Activated CD4-positive, alpha-beta T cell treated with anti-CD3 and anti-CD28 coated beads for 24 hours (primary cell): Measurements from ENCODE around the gene SSUH2.
"Not testable (repeated sequence)": the region's sequence is repeated elsewhere in the genome, so short reads cannot be mapped to it uniquely, and the experiment has no call there.

Experiments
- DNase-seq, 2 donors: peaks; one replicate each; pipeline ENCODE4 v3.0.0-alpha.2; 2020; ENCODE audit warnings: low read depth in 2 of 2

SSUH2 gene

DNA sequence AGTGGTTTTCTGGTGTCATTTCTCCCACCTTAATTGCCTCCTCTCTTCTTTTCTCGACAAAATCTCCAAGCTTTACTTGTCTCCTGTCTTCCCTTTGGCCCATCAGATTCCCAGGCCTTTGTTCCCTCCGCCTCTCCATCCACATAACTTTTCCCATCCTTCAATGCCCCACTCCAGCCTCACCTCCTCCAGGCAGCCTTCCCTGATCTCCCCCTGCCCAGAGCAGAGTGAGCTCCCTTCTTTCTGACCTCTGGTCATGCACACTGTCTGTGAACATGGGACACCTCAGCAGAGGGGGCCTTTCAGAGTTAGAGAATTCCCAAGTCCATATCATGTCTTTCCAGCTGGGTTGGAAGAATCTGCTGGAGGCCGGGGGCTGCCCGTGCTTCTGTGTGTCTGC lies 14.6 kb upstream of the SSUH2 start:
- DNase-seq: no peak

DNA sequence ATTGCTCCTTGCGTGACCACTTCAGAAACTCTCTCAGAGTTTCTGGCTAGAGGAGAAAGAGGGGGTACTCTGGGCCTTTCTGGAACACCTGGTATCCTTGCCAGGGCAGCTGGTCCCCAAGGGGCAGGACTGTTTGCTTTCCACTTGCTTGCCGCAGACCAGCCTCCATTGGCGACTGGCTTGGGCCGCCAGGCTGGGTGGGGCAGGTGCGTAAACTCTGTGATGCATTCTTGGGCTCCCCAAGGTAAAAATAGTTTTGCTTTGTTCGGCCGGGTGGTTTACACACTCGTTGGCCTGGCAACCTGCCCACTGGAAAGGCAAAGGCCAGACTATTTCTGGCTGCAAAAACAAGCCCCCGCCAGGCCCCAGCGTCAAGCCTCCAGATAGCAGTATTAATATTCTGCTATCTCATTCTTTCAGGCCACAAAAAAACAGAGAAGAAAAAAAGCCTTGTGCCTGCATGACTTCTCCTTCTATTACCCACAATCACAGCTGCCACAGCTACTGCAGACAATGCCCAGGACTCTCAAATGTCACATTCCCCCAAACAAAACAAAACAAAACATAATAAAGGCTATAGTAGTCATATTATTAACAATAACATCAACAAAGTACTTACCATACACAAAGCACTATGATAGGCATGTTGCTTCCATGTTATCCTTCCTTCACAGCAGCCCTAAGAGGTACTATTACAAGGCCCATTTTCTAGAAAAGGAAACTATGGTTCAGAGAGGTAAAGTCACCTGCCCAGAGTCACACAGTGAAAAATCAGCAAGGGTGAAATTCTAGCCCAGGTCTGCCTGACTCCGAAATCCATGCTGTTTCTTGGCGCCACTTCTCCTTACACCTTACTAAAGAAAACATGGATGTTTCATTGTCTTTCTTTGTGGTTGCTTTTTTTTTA lies 14.0 kb upstream of the SSUH2 start:
- no peak for DNase-seq

DNA sequence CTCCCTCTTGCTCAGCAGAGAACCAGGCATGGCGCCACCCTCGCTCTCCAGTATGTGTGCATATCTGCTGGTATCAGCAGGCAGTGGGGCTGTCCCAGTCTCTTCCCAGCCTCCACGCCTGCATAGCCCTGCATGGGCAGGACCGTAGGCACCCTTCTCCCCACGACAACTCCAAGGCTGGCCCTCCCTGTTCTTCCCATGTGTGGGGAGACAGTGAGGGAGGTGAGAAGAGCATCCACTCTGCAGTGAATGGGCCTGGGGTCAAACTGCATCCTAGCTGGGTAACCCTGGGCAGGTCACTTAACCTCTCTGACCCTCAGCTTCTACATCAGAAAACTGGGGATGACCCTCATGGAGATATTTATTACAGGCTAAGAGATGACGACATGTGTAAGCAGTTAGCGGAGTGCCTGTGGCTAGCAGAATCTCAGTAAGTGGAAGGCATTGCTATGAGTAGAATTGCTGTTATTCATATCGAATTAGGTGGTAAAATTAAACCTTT lies 13.3 kb upstream of the SSUH2 start:
- no peak for DNase-seq

DNA sequence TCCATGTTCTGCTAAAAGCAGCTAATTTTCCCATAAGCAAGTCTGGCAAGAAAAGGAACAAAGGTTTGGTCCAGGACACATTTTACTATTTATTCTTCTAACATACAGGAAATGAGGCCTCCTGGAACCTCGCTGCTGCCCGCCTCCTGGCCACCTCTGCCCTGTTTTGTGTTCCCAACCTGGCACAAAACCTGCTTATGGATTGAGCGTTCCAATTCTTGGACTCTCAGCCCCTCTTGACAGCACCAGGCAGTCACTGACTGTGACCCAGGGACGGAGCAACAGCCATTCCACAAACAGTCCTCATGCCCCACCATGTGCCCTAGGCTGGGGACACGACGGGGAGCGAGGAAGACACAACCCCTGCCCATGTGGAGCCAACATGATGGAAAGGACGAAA lies 11.6 kb upstream of the SSUH2 start:
- no peak for DNase-seq

DNA sequence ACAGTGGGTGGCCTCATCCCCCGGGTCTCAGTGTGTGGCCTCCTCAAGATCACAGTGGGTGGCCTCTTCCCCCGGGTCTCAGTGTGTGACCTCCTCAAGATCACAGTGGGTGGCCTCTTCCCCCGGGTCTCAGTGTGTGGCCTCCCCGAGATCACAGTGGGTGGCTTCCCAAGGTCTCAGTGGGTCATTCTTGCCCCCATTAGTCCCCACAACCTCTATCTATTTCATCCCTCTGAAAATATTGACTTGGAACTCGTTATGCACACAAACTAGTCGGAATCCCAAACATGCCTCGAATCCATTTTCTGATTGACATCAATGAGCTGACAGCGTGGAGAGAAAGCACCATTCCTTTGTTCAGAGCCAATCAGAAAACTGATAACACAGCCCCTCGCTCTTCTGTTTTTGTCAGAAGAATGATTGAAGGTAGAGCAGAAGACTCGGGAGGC lies 10.8 kb upstream of the SSUH2 start:
- DNase-seq: no peak

DNA sequence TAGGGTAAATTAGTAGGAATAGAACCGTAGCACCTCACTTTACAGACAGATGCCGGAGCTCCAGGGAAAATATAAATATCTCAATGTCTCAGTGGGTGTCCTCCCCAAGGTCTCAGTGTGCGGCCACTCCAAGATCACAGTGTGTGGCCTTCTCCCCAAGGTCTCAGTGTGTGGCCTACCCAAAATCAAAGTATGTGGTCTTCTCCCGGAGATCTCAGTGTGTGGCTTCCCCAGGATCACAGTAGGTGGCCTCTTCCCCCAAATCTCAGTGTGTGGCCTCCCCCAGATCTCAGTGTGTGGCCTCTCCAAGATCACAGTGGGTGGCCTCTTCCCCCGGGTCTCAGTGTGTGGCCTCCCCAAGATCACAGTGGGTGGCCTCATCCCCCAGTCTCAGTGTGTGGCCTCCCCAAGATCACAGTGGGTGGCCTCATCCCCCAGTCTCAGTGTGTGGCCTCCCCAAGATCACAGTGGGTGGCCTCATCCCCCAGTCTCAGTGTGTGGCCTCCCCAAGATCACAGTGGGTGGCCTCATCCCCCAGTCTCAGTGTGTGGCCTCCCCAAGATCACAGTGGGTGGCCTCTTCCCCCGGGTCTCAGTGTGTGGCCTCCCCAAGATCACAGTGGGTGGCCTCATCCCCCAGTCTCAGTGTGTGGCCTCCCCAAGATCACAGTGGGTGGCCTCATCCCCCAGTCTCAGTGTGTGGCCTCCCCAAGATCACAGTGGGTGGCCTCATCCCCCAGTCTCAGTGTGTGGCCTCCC lies 10.2 kb upstream of the SSUH2 start:
- DNase-seq: not testable (repeated sequence)

DNA sequence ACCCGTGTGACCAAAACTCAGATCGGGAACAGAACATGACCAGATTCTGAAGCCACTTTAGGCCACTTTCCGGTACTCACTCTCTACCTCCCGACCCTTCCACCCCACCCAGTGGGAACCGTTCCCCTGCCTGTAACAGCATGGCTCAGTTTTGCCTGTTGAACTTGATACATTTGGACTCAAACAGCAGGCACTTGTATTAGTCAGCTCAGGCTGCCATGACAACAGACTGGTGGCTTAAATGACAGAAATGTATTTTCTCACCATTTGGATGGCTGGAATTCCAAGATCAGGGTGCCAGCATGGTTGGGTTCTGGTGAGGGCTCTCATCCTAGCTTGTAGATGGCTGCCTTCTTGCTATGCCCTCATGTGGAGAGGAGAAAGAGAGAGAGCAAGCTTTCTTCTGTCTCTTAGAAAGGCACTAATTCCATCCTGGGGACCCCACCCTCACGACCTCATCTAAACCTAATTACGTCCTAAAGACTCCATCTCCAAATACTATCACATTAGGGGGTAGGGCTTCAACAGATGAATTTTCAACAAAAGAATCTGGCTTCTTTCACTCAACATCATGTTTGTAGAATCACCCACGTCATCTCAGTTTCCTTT lies 9.3 kb upstream of the SSUH2 start:
- DNase-seq: no peak

DNA sequence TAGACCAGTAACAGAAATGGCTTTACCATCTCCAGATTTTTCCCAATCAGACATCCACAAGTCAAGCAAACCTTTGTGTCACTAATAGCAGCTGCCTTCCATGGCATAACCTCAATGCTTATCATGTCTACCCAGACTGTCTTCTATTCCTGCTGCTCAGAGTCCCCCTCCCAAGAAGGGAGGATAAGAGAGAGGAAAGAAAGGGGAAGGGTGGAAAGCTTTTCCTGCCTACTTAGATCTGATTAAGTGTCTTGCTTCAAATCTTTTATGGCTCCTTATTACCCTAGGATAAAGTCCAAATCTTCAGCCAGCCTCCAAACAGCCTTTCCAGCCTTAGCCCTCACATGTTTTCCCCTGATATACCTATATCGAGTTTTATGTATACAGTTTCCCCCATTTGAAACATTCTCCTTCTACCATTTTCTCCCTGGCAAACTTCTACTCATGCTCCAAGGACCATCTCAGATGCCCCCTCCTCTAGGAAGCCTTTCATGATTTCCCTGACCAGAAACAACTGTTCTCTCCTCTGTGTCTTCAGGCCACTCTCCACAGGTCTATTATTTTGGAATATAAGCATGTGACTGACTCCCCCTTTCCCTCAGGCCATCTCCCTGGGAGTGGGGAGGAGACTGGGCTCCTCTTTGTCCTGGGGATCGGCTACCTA lies 7.9 kb upstream of the SSUH2 start:
- no peak for DNase-seq

DNA sequence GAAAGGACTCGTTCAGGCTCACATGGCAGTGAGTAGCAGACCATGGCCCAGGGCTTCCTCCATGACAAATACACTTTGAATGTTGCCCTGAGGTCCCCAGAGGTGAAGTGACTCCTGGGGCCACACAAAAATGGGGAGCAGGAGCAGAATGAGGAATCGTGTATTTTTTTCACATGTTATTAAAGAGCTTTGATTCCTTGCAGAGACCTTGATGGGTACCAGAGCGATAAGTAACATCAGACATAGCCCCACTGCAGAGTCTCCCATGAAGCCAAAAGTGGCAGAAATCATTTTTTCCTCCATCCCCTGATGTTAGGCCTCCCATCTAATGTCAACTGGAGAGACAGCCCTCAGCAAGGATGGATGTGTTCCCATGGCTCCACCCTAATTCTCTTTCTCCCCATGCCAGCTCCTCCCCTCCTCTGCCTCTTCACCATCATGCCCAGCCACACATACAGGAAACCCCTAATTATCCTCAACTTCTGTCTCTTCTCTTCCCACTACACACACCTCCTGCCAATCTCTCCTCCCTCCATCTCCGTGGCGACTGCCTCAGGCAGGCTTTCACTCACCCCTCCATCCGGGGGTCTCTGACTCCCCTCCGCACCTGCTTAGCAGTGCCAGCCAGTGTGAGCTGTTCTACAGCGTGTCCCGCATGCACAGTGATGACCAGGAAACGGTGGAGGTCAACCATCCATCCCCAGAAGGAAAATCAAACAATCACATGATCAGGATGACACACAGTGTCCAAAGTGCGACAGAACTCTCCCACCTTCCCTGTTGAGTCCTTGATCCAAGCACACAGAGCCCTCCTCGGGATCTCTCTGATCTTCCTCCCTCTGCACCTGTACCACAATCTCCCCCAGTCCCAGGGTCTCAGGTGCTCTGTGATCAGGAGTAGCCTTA lies 7.1 kb upstream of the SSUH2 start:
- no peak for DNase-seq

DNA sequence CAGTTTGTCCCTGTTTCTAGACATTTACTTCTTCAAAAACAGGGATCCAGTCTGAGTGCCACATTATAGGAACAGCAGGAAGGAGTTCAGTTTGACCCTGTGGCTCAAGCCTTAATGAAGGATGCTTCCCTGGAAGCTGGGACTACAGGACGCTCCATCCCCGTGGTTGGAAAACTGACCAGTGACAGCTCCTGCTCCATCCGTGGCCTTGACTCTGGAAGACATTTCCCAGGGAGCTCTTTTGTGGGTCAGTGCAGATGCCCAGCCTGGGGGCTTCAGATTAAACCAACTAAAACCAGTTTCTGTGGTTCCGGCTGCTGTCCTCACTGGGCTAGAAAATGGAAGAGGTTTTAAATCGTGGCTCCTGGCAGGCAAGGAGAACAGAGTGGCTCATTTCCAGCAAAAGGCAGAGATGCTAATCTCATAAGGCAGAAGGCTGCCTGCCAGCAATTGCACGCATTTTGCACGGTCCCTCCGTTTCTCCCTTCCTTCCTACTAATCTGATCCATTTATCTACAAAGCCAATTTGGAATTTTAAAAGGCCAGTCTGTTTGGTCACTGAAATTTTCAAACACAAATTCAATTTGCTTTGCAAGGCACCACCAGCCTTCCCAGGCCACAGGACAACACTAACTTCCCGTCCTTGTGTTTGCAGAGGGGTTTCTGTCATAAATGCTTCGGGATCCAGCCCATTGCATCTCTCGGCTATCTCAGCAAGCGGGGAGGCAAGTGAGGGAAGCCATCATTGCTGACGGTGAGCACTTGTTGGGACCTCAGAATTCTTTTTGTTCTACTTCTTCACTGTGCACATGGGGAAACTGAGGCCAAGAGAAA lies 6.2 kb upstream of the SSUH2 start:
- no peak for DNase-seq

DNA sequence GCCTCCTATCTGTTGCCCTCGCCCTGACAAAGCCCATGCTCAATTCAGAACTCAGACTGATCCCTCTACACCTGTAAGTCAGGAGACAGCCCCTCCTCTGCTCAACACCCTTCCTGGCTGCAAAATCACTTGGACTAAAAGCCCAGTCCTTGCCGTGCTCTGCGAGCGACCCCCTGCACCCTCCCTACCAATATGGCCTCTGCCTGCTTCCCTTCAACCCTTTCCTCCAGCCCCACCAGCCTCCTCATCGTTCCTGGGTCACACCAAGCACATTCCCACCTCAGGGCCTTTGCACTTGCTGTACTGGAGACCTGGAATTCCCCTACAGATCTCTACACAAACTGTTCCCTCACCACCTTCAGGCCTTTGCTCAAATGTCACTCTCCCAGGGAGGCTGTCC lies 5.2 kb upstream of the SSUH2 start:
- no peak for DNase-seq

DNA sequence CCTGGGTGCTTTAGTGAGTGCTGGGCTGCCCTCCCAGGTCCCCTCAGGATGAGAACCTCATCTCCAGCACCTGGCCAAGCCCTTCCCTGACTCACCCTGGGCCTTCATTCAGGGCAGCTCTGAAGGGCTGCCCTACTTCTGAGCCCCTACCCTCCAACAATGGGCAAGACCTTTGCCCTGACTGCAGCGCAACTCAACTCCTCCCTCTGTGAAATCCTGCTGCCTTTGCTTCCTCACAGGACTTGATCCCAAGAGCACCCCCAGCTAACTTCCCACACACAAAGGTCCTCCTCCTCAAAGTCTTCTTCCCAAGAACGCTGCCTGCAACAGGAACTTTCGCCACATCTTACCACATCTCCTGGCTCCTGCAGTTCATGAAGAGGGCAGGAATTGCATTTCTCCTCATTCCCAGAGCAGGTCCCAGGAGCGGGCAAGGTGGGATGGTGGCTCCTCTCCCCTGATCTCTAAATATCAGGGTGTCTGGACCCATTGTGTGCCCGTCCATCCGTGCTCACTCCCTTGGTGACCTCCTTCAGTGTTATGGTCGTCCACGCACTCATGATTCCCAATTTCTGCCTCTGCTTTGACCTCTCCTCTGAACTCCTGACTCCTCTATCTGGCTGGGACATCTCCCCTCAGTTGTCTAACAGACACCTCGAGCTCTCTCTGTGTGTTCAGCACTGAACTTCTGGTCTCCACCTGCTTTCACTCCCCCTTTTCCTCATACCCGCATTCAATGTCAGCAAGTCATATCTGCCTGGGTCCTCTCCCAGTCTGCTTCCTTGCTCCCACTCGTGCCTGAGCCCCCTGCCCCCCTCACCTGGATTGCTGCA lies 4.5 kb upstream of the SSUH2 start:
- no peak for DNase-seq

DNA sequence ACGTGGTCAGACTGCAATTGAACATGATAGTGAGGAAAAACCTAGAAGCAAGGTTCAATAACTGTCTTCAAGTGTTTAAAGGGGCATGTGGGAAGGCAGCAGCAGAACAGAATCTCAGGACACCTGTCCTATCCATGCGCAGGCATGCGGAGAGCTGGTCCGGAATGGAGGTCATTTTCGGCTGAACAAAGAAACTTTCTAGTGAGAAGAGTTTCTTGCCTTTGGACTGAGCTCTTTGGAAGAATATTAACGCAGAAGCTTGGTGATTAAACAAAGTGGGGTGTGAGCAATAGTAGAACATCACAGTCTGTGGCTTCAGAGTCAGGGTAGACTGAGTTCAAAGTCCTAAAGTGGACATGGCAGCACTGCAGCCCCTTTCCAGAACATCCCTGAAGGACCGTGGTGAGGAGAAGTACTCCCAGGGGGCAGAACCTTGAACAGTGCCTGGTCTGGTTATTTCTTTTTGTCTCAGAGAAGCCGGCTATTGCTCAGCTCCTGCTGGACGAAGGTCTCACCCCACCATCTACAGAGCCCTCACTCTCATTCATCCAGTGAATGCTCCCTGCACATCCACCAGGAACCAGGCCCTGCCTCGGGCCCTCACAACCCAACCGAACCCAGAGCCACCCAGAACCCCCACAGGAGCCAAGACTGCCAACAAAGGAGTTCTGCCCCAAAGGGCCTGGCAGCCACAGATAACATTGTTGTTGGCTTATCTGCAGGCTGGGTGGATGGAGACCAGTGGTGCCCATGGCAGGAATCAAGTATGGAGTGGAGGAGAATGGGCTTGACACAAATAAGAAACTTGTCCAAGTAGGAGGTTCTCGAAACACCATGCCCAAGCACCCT lies 2.8 kb upstream of the SSUH2 start:
- no peak for DNase-seq

DNA sequence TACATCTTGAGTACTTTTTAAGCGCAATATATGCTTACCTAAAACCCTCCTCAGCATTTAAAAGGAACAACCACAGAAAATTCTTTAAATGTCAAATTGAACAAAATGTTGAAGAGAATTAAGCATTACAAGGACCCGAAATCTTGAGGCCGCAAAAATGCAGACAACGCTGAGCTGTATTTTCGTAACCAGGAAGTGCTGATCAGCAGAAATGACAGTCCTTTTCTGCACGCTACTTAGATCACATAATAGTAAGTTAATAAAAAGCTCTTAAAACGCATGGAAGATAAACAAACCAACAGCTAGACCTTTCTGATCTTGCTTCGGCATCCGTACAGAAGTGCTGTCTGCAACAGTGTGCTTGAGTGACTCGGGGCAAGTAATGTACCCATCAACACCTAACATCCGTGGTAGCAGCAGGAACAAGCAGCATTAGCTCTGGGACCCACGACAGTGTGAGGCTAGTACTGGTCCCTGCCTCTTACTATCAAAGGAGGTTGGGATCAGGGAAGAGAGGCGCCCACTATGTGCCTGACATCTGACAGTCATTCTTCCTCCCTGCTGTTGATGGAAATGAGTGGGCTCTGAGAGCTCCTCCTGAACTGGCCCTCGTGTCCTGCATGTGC lies 1.8 kb upstream of the SSUH2 start:
- no peak for DNase-seq

DNA sequence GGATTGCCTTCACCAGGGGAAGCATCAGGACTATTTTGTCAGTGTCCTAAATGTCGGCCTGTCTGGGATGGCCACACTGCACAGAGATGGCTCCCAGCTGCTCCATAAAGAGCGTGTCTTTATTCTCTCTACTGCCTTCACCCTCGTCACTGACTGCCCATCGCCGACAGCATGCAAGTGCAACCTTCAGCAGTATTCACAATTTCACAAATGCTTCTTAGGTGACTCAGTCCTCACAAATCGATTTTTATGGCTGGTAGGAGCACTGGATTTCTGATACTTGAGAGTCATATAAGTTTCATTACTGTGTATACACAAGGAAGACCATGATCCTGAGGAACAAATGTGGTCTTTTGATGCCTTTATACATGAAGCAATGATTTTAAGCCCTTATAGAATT lies 1.1 kb upstream of the SSUH2 start:
- no peak for DNase-seq

DNA sequence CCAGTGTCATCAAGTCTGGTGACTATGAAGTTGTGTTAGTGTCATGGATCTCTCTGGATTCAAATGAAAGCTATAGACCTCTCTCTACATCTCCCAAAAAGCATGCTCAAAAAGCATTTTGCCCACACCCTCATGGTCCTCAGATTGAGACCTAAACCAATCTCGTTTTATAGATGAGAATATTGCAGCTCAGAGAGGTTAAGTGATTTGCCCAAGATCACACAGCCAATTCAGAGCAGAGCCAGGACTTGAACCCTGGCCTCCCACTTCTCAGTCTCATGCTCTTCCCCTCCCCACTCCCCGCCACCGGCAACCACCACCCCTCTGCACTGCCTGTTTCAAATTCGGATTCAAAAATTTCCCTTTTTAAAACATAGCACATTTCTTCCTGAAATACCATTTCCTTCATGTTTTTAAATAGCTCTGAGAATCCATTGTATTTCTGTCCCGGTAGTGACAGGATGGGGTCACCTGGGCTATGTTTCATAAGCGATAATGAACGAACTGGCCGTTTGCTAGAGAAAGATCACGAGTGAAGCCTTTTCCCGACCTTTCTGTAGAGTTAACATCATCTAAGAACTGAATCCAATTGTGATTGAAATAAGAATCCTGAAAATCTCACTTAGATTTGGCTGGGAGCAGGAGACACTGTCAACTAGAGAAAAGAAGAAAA lies 769 bp downstream of the SSUH2 start:
- no peak for DNase-seq

DNA sequence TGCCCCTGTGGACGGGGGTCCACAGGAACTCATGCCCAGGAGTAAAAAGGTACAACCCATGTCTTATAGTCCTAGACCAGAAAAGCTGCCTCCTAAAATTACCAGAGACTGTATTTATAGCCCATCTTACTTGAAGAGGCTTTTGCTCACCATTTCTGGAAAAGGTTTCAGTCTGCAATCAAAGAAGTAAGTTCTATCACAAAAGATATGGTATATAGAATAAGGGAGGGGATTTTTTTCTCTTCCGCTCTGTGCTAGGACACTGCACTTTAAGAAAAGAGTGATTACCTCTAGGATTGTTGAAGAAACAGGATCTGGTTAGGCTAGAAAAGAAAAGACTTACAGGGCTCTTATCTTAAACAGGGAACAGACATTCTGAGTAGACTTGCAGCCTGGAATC lies 2.6 kb downstream of the SSUH2 start:
- no peak for DNase-seq
